NB4 (cell line): ENCODE data around the gene RCVRN.
A peak's percentile ranks its signal among the peaks of the same experiment; 100 is the strongest.

Source experiments
- DNase-seq: peaks from one replicate; pipeline ENCODE4 v3.0.0; 2010; ENCODE audit warnings: low read depth
- H3K4me3 ChIP-seq: one replicate; pipeline ENCODE4 v1.5.1; 2011; ENCODE audit warnings: mild to moderate bottlenecking, low read depth, low read length, moderate library complexity
- MYC ChIP-seq: IDR thresholded peaks from 2 replicates; pipeline ENCODE4 v1.6.1; 2011; ENCODE audit warnings: low read depth, low read length
- POLR2A ChIP-seq: IDR thresholded peaks from 2 replicates; pipeline ENCODE4 v1.6.1; 2011; ENCODE audit warnings: mild to moderate bottlenecking; ENCODE audit not compliant: insufficient read length; ENCODE audit errors: extremely low read depth
- TF ChIP-seq, protein P1 (sequence below): IDR thresholded peaks from one replicate; pipeline ENCODE4 v1.5.1; 2012; ENCODE audit warnings: low read depth, low read length
- TF ChIP-seq, protein P2 (sequence below): IDR thresholded peaks from 2 replicates; pipeline ENCODE4 v1.6.1; 2011; ENCODE audit warnings: low read depth, low read length

RCVRN gene

DNA sequence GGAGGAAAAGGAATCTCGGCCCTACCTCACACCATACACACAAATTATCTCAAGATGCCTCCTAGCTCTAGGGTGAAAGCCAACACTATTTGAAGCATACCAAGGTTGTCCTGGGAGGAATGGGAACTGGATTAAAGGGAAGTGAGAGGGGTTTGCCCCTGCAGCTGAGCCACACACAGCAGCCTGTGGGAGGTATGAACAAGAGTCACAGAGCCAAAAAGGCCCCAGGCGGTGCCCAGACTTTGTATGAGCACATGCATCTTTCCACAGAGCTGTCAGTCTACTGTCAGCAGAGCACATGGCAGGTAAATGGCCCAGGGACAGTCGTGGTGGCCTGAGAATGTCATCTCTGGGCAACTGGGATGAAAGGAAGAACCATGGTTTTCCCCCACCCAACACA is 31.0 kb upstream of the RCVRN start:
- DNase-seq: no peak
- no peak overlapping the region for H3K4me3 ChIP-seq
- no peak for TF ChIP-seq MYC
- TF ChIP-seq POLR2A: no peak
- TF ChIP-seq, protein P1, sequence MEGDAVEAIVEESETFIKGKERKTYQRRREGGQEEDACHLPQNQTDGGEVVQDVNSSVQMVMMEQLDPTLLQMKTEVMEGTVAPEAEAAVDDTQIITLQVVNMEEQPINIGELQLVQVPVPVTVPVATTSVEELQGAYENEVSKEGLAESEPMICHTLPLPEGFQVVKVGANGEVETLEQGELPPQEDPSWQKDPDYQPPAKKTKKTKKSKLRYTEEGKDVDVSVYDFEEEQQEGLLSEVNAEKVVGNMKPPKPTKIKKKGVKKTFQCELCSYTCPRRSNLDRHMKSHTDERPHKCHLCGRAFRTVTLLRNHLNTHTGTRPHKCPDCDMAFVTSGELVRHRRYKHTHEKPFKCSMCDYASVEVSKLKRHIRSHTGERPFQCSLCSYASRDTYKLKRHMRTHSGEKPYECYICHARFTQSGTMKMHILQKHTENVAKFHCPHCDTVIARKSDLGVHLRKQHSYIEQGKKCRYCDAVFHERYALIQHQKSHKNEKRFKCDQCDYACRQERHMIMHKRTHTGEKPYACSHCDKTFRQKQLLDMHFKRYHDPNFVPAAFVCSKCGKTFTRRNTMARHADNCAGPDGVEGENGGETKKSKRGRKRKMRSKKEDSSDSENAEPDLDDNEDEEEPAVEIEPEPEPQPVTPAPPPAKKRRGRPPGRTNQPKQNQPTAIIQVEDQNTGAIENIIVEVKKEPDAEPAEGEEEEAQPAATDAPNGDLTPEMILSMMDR: no peak
- TF ChIP-seq, protein P2, sequence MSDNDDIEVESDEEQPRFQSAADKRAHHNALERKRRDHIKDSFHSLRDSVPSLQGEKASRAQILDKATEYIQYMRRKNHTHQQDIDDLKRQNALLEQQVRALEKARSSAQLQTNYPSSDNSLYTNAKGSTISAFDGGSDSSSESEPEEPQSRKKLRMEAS: no peak

DNA sequence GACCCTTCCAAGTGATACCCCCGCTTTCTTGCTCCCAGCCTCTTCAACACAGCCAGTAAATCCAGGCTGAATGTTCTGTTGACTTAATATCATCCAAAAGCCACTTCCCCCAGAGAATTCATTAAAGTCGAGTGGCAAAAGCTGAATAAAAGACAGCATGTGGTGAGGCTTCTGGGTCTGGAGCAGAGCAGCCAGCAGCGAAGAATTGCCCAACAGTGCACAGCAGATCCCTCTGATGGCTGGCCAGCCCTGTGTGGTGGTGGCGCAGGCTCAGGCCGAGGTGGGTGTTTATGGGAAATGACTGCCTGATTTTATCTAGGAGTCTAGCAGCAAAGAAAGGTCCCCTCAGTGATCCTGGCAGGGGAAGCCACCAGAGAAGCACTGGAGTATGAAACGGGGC is 30.3 kb upstream of the RCVRN start:
- peak; percentile 31 for DNase-seq
- H3K4me3 ChIP-seq: no peak overlapping the region

DNA sequence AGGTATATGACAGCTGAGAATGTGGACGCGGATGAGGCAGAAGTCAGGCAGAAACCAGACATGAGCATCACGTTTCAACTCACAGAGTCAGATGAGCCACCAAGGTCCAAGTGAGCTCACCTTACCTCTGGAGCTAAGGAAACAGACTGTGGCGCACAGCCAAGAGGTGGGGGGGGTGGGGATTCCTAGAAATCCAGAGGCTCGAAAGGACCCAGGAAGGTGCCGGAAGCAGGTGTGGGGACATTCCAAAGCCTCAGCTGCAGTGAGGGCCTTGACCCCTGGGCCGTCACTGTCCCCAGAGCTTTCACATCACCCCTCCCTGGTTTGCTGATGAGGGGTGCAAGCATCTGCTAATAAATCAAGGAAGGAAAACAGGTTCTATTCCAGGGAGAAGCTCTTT is 29.3 kb upstream of the RCVRN start:
- H3K4me3 ChIP-seq: no peak overlapping the region
- TF ChIP-seq POLR2A: no peak
- TF ChIP-seq MYC: no peak
- TF ChIP-seq, protein P1: no peak
- TF ChIP-seq, protein P2: no peak
- DNase-seq: no peak

More for the DNA sequence above, 30.3 kb upstream of the RCVRN start:
- TF ChIP-seq POLR2A (no peak), MYC (no peak)
- TF ChIP-seq, protein P1: no peak
- TF ChIP-seq, protein P2: no peak

DNA sequence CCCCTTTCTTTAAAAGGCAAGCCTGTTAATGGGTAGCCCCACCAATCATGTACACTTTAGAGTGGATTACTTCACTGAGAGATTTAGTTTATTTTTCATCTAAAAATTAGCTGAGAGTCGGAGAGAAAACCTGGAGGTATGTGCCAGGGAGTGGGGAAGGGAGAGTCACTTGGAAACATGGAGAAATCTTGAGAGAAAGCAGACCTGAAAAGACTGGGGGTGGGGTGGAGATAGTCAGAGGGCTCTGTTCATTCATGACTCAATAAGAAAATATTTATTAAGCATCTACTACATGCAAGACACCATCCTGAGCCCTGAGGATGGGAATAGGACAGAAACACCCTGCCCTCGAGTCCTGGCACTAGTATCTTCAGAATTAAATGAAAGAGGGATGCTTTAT is 27.4 kb upstream of the RCVRN start:
- TF ChIP-seq POLR2A: no peak
- TF ChIP-seq MYC: no peak
- TF ChIP-seq, protein P2: no peak
- TF ChIP-seq, protein P1: no peak
- no peak for DNase-seq

DNA sequence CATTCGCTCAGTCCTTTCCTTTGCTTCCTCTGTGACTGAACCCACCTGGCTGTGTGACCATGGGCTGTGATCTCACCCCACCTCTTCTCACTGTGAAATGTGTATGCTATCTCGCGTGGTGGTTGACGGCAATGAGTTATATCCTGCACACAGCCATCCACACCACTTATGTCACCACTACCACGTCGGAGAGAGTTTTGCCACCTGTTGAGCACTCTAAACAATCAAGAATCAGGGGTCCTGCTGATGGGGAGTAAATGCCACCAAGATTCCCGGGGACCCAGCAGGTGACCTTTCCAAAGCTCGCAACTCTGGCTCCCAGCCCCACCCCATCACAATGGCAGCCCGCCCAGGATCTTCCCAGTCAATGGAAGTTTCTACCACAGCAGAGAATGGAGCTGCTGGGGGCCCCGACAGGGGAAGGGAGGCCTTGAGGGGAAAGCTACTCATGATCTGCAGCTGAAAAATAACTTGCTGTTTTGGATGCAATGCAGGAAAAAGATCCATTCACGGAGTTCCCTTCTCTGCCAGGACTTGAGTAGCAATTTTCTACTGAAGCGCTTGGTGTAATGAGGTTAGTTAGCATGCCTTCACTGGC is 26.2 kb upstream of the RCVRN start:
- DNase-seq: no peak
- no peak for TF ChIP-seq POLR2A
- TF ChIP-seq, protein P1: no peak
- no peak overlapping the region for H3K4me3 ChIP-seq

More for the DNA sequence above, 27.4 kb upstream of the RCVRN start:
- H3K4me3 ChIP-seq: no peak overlapping the region

DNA sequence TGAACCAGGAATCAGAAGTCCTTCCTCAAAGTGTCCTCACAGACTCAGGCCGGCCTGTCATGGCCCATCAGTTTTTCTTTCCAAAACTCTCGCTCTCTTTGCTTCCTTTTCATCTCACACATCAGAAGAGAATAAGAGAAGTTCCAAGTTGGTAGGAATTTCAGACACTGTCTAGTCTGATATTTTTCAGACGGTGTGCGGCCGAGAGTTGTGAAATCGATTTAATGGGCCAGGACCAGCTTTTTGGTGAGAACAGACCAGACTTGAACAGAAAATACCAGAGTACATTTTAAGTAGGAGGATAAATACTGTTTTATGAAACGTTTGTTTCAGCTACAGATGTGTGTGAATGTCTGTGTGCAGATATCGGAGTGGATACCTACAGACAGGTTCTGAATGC is 24.8 kb upstream of the RCVRN start:
- TF ChIP-seq POLR2A (no peak), MYC (no peak)
- TF ChIP-seq, protein P1: no peak
- TF ChIP-seq, protein P2: no peak
- H3K4me3 ChIP-seq: no peak overlapping the region
- no peak for DNase-seq
